GM23248 (cell line): Measurements from ENCODE around the gene ESRRB.

Experiments used
- EZH2 ChIP-seq: fragments of 200-600 bp; sonication (generic); IDR thresholded peaks from 2 replicates; pipeline ENCODE4 v1.6.1; 2018; ENCODE audit warnings: antibody characterized with exemption, mild to moderate bottlenecking; ENCODE audit not compliant: insufficient read depth, poor library complexity, severe bottlenecking
- EZH2phosphoT487 ChIP-seq: fragments of 200-600 bp; sonication (generic); IDR thresholded peaks from 2 replicates; pipeline ENCODE4 v1.6.1; 2018; ENCODE audit warnings: antibody characterized with exemption, moderate library complexity, mild to moderate bottlenecking, low read depth; ENCODE audit not compliant: insufficient read depth

DNA sequence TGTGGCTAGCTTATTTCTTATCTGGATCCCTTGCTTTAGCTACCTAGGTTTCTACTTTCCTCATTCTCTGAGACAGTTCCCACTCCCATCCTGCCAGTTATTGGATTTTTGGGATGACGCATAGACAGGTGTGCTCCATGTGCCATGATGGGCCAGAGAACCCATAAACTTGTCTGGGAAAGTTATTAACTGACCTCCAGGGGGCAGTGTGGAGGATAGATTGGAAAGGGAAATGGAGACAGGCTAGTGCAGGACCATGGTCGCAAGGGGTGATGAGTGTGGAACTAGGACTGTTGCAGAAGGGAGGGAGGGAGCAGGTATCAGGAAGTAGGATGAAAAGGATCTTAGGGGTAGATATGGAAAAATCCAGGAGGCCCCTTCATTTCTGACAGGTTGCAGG is 80.3 kb downstream of the ESRRB start:
- TF ChIP-seq EZH2 (no peak), EZH2phosphoT487 (no peak)
